Keratinocyte (primary cell): Measurements from ENCODE around the gene HAND2.

ENCODE experiments used
- EZH2 ChIP-seq: IDR thresholded peaks from one replicate; pipeline ENCODE4 v1.6.1; 2012; ENCODE audit warnings: inconsistent platforms, mild to moderate bottlenecking, low read length, moderate library complexity
- TF ChIP-seq, protein P1 (sequence below), 3 experiments: IDR thresholded peaks in 1 of 3; conservative IDR thresholded peaks in 1 of 3; optimal IDR thresholded peaks in 1 of 3; 2 replicates in 2 of 3; 3 replicates in 1 of 3; pipeline versions ENCODE3 to v1.5.1; 2011; ENCODE audit warnings: low read length in 3 of 3, mild to moderate bottlenecking in 3 of 3, moderate library complexity in 2 of 3, control low read depth in 1 of 3, inconsistent platforms in 1 of 3; ENCODE audit not compliant: insufficient read depth in 2 of 3; ENCODE audit errors: extremely low read depth in 1 of 3

DNA sequence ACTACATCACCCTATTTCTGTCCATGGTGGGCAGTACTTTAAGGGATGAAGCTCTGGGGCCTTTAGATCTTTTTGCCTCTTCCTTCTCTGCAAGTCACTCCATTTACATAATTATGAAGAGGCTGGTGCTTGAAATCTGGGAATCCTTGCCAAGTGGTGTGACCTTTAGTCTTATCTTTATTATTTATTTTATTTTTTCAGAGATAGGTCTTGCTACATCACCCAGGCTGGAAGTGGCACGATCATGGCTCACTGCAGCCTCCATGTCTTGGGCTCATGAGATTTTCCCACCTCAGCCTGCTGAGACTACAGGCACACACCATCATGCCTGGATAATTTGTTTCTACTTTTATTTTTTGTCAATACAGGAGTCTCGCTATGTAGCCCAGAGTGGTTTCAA is 34.4 kb upstream of the HAND2 start:
- TF ChIP-seq, protein P1, sequence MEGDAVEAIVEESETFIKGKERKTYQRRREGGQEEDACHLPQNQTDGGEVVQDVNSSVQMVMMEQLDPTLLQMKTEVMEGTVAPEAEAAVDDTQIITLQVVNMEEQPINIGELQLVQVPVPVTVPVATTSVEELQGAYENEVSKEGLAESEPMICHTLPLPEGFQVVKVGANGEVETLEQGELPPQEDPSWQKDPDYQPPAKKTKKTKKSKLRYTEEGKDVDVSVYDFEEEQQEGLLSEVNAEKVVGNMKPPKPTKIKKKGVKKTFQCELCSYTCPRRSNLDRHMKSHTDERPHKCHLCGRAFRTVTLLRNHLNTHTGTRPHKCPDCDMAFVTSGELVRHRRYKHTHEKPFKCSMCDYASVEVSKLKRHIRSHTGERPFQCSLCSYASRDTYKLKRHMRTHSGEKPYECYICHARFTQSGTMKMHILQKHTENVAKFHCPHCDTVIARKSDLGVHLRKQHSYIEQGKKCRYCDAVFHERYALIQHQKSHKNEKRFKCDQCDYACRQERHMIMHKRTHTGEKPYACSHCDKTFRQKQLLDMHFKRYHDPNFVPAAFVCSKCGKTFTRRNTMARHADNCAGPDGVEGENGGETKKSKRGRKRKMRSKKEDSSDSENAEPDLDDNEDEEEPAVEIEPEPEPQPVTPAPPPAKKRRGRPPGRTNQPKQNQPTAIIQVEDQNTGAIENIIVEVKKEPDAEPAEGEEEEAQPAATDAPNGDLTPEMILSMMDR (optimal IDR thresholded peaks at IDR 0.05 in 1 of 3, IDR thresholded peaks at IDR 0.05 in 1 of 3, conservative IDR thresholded peaks at IDR 0.05 in 1 of 3; ENCODE audit: extremely low read depth in 1 of 3, insufficient read depth in 2 of 3, low read length in 3 of 3), result no peak
- no peak for TF ChIP-seq EZH2
